Vagina (tissue), 2 donors: Measurements from ENCODE around the gene PTPRG. TPM values are rescaled to one million over a fixed set of nuclear protein-coding genes. Genes with fewer than 3 reads are reported as not detected.

Experiments
- DNase-seq, 2 donors: peaks; one replicate each; pipeline ENCODE4 v3.0.0-alpha.2; 2017; ENCODE audit errors: extremely low spot score in 2 of 2
- H3K27ac ChIP-seq: fragments of 200-600 bp; sonication (generic); one replicate; pipeline ENCODE4 v1.5.1; 2019
- H3K27me3 ChIP-seq: fragments of 200-600 bp; sonication (generic); one replicate; pipeline ENCODE4 v1.5.1; 2019
- H3K36me3 ChIP-seq, 2 donors: fragments of 200-600 bp; sonication (generic); one replicate each; pipeline ENCODE4 v1.5.1; 2017 to 2019
- H3K4me1 ChIP-seq: fragments of 200-600 bp; sonication (generic); one replicate; pipeline ENCODE4 v1.5.1; 2019
- H3K4me3 ChIP-seq, 2 donors: fragments of 200-600 bp; sonication (generic); 1 replicate in 1 of 2; 2 replicates in 1 of 2; pipeline ENCODE4 v1.5.1; 2016 to 2019
- H3K9me3 ChIP-seq: fragments of 200-600 bp; sonication (generic); one replicate; pipeline ENCODE4 v1.5.1; 2019
- CTCF ChIP-seq, 3 experiments: fragments of 450-650 bp in 2 of 3; fragments of 200-600 bp in 1 of 3; sonication (generic) in 1 of 3; IDR thresholded peaks; one replicate each; pipeline ENCODE4 v1.5.1; 2017 to 2019; ENCODE audit warnings: antibody characterized with exemption in 3 of 3, mild to moderate bottlenecking in 2 of 3, moderate library complexity in 2 of 3
- POLR2A ChIP-seq, 2 donors: fragments of 450-650 bp; IDR thresholded peaks; one replicate each; pipeline ENCODE4 v1.6.1; 2017; ENCODE audit warnings: antibody characterized with exemption in 2 of 2, mild to moderate bottlenecking in 2 of 2, moderate library complexity in 2 of 2
- POLR2AphosphoS5 ChIP-seq, 2 donors: sonication (generic); formaldehyde crosslinking; IDR thresholded peaks; one replicate each; pipeline ENCODE4 v1.9.0; 2017; ENCODE audit warnings: antibody characterized with exemption in 2 of 2, mild to moderate bottlenecking in 2 of 2, low read depth in 1 of 2; ENCODE audit not compliant: insufficient read depth in 1 of 2
- intact Hi-C: fragments of 100-400 bp; cut with DNase I; formaldehyde crosslinking; loops from one replicate; pipeline ENCODE4 v1.15.1; 2023
- total RNA-seq: library from RNA; depleted of rRNA; stranded (reverse); fragments of >200 nt; gene quantifications from one replicate; pipeline ENCODE4 v1.2.3, GENCODE V29; 2016

PTPRG gene
- total RNA-seq, 1 donor from 2014 or later = 47.6 TPM

GRCh38 chr3:61682671-61683548 lies 121.5 kb downstream of the PTPRG start:
- Histone ChIP-seq H3K27ac (peak overlapping the region; percentile 24), H3K4me1 (peaks cover 39% of the 10 kb centered on the region), H3K4me3 (no peak overlapping the region), H3K36me3 (no peaks in the 10 kb centered on the region), H3K9me3 (no peaks in the 10 kb centered on the region), H3K27me3 (no peaks in the 10 kb centered on the region)
- DNase-seq = no peak
- intact Hi-C loops = no loop called here
- no peak for TF ChIP-seq POLR2AphosphoS5 (IDR thresholded peaks at IDR 0.05; ENCODE audit: insufficient read depth in 1 of 2, low read depth in 1 of 2)
- TF ChIP-seq CTCF (IDR thresholded peaks at IDR 0.05) = no peak
- no peak for TF ChIP-seq POLR2A (IDR thresholded peaks at IDR 0.05)

DNA sequence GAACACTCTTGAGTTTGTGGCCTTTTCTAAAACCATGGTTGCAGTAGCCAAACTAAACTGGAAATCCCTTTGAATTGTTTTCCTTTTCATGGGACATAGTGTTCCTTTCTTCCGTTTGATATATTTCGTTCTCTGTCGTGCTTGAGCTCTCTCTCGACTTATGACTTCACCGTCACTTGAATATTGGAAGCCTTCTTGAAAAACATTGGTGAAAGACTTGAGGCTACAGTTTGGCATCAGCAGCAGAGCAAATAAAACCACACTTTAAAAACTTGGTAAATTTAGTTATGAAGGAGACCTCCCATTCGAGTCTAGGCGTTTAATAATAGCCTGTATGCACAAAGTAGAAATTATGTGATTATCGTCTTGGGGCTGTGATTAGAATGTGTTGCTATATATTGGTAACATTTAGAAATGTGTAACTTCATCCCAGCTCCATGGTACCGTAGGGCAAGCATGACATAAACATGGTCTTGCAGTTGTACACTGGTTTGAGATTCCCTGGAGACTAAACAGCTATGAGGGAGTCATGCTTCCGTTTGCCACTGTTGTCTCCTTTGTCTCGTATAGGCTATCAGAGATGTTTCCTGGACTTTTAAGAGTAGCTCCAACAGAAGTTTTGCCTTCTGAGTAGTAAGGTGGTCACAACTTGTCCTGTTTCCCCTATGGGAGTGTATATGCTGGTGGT lies 122.3 kb downstream of the PTPRG start:
- intact Hi-C loops = no loop called here
- H3K4me3 ChIP-seq = no peak overlapping the region
- H3K27me3 ChIP-seq = no peaks in the 10 kb centered on the region
- H3K4me1 ChIP-seq = peaks cover 45% of the 10 kb centered on the region
- TF ChIP-seq CTCF (IDR thresholded peaks at IDR 0.05) = no peak
- H3K36me3 ChIP-seq = no peaks in the 10 kb centered on the region
- peak overlapping the region; percentile 24 for H3K27ac ChIP-seq
- DNase-seq = no peak
- no peaks in the 10 kb centered on the region for H3K9me3 ChIP-seq

DNA sequence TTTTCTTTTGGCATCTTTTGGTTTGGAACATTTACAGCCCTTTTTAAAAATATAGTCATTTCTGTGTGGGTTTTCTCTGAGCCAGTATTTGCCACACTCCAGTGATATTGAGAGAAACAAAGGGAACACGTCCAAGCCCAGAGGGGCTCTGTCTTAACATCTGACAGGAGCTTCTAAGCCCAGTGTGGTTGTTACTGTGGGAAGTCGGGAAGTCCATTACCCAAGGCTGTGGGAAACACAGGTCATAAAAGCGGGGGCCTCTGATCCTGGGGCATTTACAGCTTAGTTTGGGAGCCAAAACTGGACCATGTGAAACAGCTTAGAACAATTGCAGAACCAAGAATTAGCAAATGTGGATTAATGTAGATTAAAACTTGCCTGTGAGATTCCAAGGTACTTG lies 123.0 kb downstream of the PTPRG start:
- TF ChIP-seq POLR2A (IDR thresholded peaks at IDR 0.05) (no peak), CTCF (IDR thresholded peaks at IDR 0.05) (no peak), POLR2AphosphoS5 (IDR thresholded peaks at IDR 0.05; ENCODE audit: insufficient read depth in 1 of 2, low read depth in 1 of 2) (no peak)
- no peak overlapping the region for H3K4me3 ChIP-seq
- intact Hi-C loops = no loop called here
- no peaks in the 10 kb centered on the region for H3K27me3 ChIP-seq
- DNase-seq = no peak
- no peaks in the 10 kb centered on the region for H3K9me3 ChIP-seq
- H3K36me3 ChIP-seq = no peaks in the 10 kb centered on the region
- H3K27ac ChIP-seq = no peak overlapping the region
- H3K4me1 ChIP-seq = peaks cover 45% of the 10 kb centered on the region

- no peaks in the 10 kb centered on the region for H3K27me3 ChIP-seq
- no peak for DNase-seq
- H3K27ac ChIP-seq = no peak overlapping the region
- no peaks in the 10 kb centered on the region for H3K36me3 ChIP-seq
- peaks cover 45% of the 10 kb centered on the region for H3K4me1 ChIP-seq
- H3K9me3 ChIP-seq = no peaks in the 10 kb centered on the region
- H3K4me3 ChIP-seq = no peak overlapping the region
- intact Hi-C loops = no loop called here
- TF ChIP-seq CTCF (IDR thresholded peaks at IDR 0.05) = no peak
- no peak for TF ChIP-seq POLR2AphosphoS5 (IDR thresholded peaks at IDR 0.05; ENCODE audit: insufficient read depth in 1 of 2, low read depth in 1 of 2)
- TF ChIP-seq POLR2A (IDR thresholded peaks at IDR 0.05) = no peak
These were observed 124.4 kb downstream of the PTPRG start for GRCh38 chr3:61685755-61686154.

- no peaks in the 10 kb centered on the region for H3K36me3 ChIP-seq
- no peak overlapping the region for H3K27ac ChIP-seq
- H3K4me3 ChIP-seq = no peak overlapping the region
- no peaks in the 10 kb centered on the region for H3K9me3 ChIP-seq
- no peaks in the 10 kb centered on the region for H3K27me3 ChIP-seq
- TF ChIP-seq POLR2AphosphoS5 (IDR thresholded peaks at IDR 0.05; ENCODE audit: insufficient read depth in 1 of 2, low read depth in 1 of 2) = no peak
- no peak for TF ChIP-seq POLR2A (IDR thresholded peaks at IDR 0.05)
- TF ChIP-seq CTCF (IDR thresholded peaks at IDR 0.05) = no peak
- intact Hi-C loops = no loop called here
- no peak for DNase-seq
- peaks cover 45% of the 10 kb centered on the region for H3K4me1 ChIP-seq
These were observed 124.9 kb downstream of the PTPRG start for GRCh38 chr3:61686228-61686648.
